ENCODE measurements around the gene STRN.

Gene STRN

DNA sequence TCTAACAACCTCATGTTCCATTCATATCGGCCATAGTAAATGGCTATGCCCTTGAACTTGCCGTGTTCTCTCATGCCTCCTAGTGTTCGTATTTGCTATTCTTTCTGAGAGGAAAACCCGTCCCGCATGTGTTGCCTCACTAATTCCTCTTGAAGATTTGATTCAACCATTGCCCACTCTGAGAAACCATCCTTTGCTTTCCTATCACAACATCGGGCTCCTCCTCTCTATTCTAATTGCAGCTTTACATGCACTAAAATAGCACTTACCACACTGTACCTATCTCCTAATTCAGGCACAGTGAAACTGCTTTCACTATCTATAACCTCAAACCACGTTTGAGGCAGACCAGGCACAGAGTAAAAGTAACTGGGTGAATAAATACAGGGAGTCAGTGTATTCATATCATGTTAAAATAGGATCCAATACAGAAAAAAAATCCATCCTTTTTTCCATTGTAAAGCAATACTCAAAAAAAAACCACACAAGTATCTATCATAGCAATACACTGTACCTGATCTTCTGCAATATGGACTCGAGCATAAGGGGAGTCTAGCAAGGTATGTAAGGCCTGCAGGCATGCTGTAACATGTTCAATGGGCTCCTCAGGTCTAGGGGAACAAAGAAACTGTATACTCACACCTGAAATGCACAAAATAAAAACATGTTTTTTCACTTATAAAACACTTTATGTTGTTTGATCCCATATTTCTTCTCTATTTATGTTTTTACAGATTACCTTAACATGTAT, 39.0 kb upstream of the STRN start:
- no peak for TF ChIP-seq ZNF8 (CRISPR knock-in tag; IDR thresholded peaks at IDR 0.05)
- TF ChIP-seq SNAI2 (CRISPR knock-in tag; IDR thresholded peaks at IDR 0.05): no peak
- TF ChIP-seq BACH2 (CRISPR knock-in tag; IDR thresholded peaks at IDR 0.05; ENCODE audit: borderline replicate concordance): no peak
- TF ChIP-seq, protein P1, sequence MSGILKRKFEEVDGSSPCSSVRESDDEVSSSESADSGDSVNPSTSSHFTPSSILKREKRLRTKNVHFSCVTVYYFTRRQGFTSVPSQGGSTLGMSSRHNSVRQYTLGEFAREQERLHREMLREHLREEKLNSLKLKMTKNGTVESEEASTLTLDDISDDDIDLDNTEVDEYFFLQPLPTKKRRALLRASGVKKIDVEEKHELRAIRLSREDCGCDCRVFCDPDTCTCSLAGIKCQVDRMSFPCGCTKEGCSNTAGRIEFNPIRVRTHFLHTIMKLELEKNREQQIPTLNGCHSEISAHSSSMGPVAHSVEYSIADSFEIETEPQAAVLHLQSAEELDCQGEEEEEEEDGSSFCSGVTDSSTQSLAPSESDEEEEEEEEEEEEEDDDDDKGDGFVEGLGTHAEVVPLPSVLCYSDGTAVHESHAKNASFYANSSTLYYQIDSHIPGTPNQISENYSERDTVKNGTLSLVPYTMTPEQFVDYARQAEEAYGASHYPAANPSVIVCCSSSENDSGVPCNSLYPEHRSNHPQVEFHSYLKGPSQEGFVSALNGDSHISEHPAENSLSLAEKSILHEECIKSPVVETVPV (CRISPR knock-in tag; IDR thresholded peaks at IDR 0.05): no peak
- TF ChIP-seq GLIS3 (CRISPR knock-in tag; IDR thresholded peaks at IDR 0.05): no peak
- TF ChIP-seq TOX (CRISPR knock-in tag; IDR thresholded peaks at IDR 0.05; ENCODE audit: borderline replicate concordance): no peak
- TF ChIP-seq POU6F1 (CRISPR knock-in tag; IDR thresholded peaks at IDR 0.05; ENCODE audit: borderline replicate concordance, low read depth): no peak
- TF ChIP-seq ZFP30 (CRISPR knock-in tag; IDR thresholded peaks at IDR 0.05): no peak
- no peak for TF ChIP-seq CSDC2 (CRISPR knock-in tag; IDR thresholded peaks at IDR 0.05)
- TF ChIP-seq, protein P2, sequence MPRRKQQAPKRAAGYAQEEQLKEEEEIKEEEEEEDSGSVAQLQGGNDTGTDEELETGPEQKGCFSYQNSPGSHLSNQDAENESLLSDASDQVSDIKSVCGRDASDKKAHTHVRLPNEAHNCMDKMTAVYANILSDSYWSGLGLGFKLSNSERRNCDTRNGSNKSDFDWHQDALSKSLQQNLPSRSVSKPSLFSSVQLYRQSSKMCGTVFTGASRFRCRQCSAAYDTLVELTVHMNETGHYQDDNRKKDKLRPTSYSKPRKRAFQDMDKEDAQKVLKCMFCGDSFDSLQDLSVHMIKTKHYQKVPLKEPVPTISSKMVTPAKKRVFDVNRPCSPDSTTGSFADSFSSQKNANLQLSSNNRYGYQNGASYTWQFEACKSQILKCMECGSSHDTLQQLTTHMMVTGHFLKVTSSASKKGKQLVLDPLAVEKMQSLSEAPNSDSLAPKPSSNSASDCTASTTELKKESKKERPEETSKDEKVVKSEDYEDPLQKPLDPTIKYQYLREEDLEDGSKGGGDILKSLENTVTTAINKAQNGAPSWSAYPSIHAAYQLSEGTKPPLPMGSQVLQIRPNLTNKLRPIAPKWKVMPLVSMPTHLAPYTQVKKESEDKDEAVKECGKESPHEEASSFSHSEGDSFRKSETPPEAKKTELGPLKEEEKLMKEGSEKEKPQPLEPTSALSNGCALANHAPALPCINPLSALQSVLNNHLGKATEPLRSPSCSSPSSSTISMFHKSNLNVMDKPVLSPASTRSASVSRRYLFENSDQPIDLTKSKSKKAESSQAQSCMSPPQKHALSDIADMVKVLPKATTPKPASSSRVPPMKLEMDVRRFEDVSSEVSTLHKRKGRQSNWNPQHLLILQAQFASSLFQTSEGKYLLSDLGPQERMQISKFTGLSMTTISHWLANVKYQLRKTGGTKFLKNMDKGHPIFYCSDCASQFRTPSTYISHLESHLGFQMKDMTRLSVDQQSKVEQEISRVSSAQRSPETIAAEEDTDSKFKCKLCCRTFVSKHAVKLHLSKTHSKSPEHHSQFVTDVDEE (CRISPR knock-in tag; IDR thresholded peaks at IDR 0.05): no peak
- no peak for TF ChIP-seq OSR1 (CRISPR knock-in tag; IDR thresholded peaks at IDR 0.05)
- no peak for TF ChIP-seq ZFP3 (CRISPR knock-in tag; IDR thresholded peaks at IDR 0.05)
- no peak for TF ChIP-seq ISL1 (CRISPR knock-in tag; IDR thresholded peaks at IDR 0.05)
- TF ChIP-seq ESRRG (CRISPR knock-in tag; IDR thresholded peaks at IDR 0.05): no peak
- TF ChIP-seq, protein P3, sequence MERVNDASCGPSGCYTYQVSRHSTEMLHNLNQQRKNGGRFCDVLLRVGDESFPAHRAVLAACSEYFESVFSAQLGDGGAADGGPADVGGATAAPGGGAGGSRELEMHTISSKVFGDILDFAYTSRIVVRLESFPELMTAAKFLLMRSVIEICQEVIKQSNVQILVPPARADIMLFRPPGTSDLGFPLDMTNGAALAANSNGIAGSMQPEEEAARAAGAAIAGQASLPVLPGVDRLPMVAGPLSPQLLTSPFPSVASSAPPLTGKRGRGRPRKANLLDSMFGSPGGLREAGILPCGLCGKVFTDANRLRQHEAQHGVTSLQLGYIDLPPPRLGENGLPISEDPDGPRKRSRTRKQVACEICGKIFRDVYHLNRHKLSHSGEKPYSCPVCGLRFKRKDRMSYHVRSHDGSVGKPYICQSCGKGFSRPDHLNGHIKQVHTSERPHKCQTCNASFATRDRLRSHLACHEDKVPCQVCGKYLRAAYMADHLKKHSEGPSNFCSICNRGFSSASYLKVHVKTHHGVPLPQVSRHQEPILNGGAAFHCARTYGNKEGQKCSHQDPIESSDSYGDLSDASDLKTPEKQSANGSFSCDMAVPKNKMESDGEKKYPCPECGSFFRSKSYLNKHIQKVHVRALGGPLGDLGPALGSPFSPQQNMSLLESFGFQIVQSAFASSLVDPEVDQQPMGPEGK (CRISPR knock-in tag; IDR thresholded peaks at IDR 0.05; ENCODE audit: borderline replicate concordance): no peak
- no peak for TF ChIP-seq PPARA (CRISPR knock-in tag; IDR thresholded peaks at IDR 0.05; ENCODE audit: borderline replicate concordance)
- no peak for TF ChIP-seq ARNTL (CRISPR knock-in tag; IDR thresholded peaks at IDR 0.05; ENCODE audit: borderline replicate concordance, low read depth)
- TF ChIP-seq ZNF565 (CRISPR knock-in tag; conservative IDR thresholded peaks at IDR 0.05; ENCODE audit: low read depth): no peak

GRCh38 chr2:37000988-37001556, 34.7 kb upstream of the STRN start:
- TF ChIP-seq ESRRG (CRISPR knock-in tag; IDR thresholded peaks at IDR 0.05): no peak
- TF ChIP-seq ZFP3 (CRISPR knock-in tag; IDR thresholded peaks at IDR 0.05): no peak
- no peak for TF ChIP-seq POU6F1 (CRISPR knock-in tag; IDR thresholded peaks at IDR 0.05; ENCODE audit: borderline replicate concordance, low read depth)
- TF ChIP-seq, protein P1 (CRISPR knock-in tag; IDR thresholded peaks at IDR 0.05): no peak
- TF ChIP-seq ZNF70 (CRISPR knock-in tag; IDR thresholded peaks at IDR 0.05): peak; percentile 90
- no peak for TF ChIP-seq ZNF8 (CRISPR knock-in tag; IDR thresholded peaks at IDR 0.05)
- TF ChIP-seq RARB (CRISPR knock-in tag; IDR thresholded peaks at IDR 0.05): no peak
- ATAC-seq: no peak

More for the DNA sequence above, 39.0 kb upstream of the STRN start:
- ATAC-seq: peak; percentile 81
